ENCODE data around the gene EXOC3L4.

DNA sequence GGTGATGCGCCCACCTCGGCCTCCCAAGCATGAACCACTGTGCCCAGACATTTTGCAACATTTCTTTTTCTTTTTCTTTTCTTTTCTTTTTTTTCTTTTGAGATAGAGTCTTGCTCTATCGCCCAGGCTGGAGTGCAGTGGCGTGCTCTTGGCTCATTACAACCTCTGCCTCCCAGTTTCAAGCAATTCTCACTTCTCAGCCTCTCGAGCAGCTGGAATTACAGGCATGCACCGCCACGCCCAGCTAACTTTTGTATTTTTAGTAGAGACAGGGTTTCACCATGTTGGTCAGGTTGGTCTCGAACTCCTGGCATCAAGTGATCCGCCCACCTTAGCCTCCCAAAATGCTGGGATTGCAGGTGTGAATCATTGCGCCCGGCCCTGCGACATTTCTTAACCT is 29.5 kb upstream of the EXOC3L4 start:
- TF ChIP-seq CTCF (IDR thresholded peaks at IDR 0.05 in 2 of 3, conservative IDR thresholded peaks at IDR 0.05 in 1 of 3; ENCODE audit: insufficient read depth in 2 of 3, low read depth in 1 of 3, low read length in 3 of 3): no peak
- TF ChIP-seq FOXJ3 (CRISPR knock-in tag; IDR thresholded peaks at IDR 0.05): no peak
- TF ChIP-seq ATF2 (CRISPR knock-in tag; IDR thresholded peaks at IDR 0.05): no peak
- no peak for TF ChIP-seq ZSCAN29 (IDR thresholded peaks at IDR 0.05)
- TF ChIP-seq ZNF217 (CRISPR knock-in tag; IDR thresholded peaks at IDR 0.05): no peak
- no peak for TF ChIP-seq POLR2AphosphoS5 (IDR thresholded peaks at IDR 0.05; ENCODE audit: control insufficient read depth, insufficient read depth, low read depth, low read length)
- TF ChIP-seq, protein P1, sequence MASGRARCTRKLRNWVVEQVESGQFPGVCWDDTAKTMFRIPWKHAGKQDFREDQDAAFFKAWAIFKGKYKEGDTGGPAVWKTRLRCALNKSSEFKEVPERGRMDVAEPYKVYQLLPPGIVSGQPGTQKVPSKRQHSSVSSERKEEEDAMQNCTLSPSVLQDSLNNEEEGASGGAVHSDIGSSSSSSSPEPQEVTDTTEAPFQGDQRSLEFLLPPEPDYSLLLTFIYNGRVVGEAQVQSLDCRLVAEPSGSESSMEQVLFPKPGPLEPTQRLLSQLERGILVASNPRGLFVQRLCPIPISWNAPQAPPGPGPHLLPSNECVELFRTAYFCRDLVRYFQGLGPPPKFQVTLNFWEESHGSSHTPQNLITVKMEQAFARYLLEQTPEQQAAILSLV (tag; IDR thresholded peaks at IDR 0.05): no peak
- TF ChIP-seq SIN3A (IDR thresholded peaks at IDR 0.05; ENCODE audit: borderline replicate concordance in 2 of 2, control insufficient read depth in 1 of 2, low read depth in 2 of 2, low read length in 2 of 2): no peak
- no peak for TF ChIP-seq ZNF197 (CRISPR knock-in tag; IDR thresholded peaks at IDR 0.05; ENCODE audit: low read depth)
- no peak for TF ChIP-seq CEBPZ (IDR thresholded peaks at IDR 0.05; ENCODE audit: borderline replicate concordance, low read depth, low read length)
- no peak for TF ChIP-seq ATF7 (IDR thresholded peaks at IDR 0.05)
